ENCODE measurements around the gene BCAR1.

BCAR1 gene

DNA sequence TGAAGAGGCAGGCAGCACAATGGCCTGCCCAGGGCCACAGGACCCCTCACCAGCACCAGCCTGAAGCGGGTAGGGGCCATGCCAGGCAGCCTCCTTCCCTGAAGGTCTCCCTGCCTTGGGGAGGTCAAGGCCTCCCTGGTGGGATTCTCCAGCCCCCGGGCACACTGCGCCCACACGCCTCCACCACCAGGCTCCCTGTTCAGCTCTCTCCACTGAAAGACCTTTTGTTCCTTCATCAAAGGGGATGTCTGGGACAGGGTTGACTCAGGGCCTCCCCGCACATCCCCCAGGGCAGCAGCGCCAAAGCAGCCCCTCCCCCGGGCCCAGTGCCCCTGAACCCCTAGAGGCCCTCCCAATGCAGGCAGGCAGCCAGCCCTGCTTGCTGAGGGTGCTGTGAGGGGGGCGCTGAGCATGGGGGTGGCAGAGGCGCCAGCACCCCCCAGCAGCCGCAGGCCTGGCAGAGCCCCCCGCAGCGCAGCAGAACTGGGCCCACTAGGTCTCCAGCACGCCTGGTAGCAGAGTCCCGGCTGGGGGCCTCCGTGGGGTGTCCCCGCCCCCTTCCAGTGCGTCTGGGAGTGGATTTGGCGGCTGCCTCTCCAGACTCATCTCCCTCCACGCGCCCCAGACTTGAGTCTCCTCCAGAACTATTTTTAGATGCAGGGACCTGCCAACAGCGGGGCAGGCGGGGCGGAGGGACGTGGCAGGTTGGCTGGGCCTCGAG lies 13.1 kb downstream of the BCAR1 start:
- TF ChIP-seq, protein P1, sequence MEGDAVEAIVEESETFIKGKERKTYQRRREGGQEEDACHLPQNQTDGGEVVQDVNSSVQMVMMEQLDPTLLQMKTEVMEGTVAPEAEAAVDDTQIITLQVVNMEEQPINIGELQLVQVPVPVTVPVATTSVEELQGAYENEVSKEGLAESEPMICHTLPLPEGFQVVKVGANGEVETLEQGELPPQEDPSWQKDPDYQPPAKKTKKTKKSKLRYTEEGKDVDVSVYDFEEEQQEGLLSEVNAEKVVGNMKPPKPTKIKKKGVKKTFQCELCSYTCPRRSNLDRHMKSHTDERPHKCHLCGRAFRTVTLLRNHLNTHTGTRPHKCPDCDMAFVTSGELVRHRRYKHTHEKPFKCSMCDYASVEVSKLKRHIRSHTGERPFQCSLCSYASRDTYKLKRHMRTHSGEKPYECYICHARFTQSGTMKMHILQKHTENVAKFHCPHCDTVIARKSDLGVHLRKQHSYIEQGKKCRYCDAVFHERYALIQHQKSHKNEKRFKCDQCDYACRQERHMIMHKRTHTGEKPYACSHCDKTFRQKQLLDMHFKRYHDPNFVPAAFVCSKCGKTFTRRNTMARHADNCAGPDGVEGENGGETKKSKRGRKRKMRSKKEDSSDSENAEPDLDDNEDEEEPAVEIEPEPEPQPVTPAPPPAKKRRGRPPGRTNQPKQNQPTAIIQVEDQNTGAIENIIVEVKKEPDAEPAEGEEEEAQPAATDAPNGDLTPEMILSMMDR (conservative IDR thresholded peaks at IDR 0.05; ENCODE audit: low read depth), result no peak
- ChIA-PET CTCF (interaction anchor here (1.1 kb wide), 1 partner anchor 147 kb away, joined by 3 read pairs; no protein-coding TSS in a partner anchor), POLR2A (ENCODE audit: low non-redundant PET) (no interaction called here)
- peak overlapping the region; percentile 90 for H3K27ac ChIP-seq
- no peak for DNase-seq (ENCODE audit: low spot score)

- CTCF ChIA-PET, result no interaction called here
- no peak for DNase-seq (ENCODE audit: low spot score)
- TF ChIP-seq, protein P1 (conservative IDR thresholded peaks at IDR 0.05; ENCODE audit: low read depth), result no peak
- POLR2A ChIA-PET (ENCODE audit: low non-redundant PET), result no interaction called here
- H3K27ac ChIP-seq, result peak overlapping the region; percentile 90
Observed at GRCh38 chr16:75237398-75238131, 13.9 kb downstream of the BCAR1 start.

GRCh38 chr16:75236736-75237397 lies 14.6 kb downstream of the BCAR1 start:
- DNase-seq (ENCODE audit: low spot score), result no peak
- ChIA-PET CTCF (interaction anchor here (0.5 to 1.0 kb wide), 4 partner anchors 13 to 871 kb away, joined by 3 to 5 read pairs (median 4); no protein-coding TSS in a partner anchor), POLR2A (ENCODE audit: low non-redundant PET) (no interaction called here)
- TF ChIP-seq, protein P1 (conservative IDR thresholded peaks at IDR 0.05; ENCODE audit: low read depth), result no peak
- H3K27ac ChIP-seq, result peak overlapping the region; percentile 90

GRCh38 chr16:75236232-75236631 lies 15.2 kb downstream of the BCAR1 start:
- CTCF ChIA-PET, result interaction anchor here (0.5 to 1.0 kb wide), 3 partner anchors 14 to 871 kb away, joined by 3 to 4 read pairs (median 3); no protein-coding TSS in a partner anchor
- TF ChIP-seq, protein P1 (conservative IDR thresholded peaks at IDR 0.05; ENCODE audit: low read depth), result no peak
- H3K27ac ChIP-seq, result peak overlapping the region; percentile 90
- POLR2A ChIA-PET (ENCODE audit: low non-redundant PET), result no interaction called here
- DNase-seq (ENCODE audit: low spot score), result no peak

DNA sequence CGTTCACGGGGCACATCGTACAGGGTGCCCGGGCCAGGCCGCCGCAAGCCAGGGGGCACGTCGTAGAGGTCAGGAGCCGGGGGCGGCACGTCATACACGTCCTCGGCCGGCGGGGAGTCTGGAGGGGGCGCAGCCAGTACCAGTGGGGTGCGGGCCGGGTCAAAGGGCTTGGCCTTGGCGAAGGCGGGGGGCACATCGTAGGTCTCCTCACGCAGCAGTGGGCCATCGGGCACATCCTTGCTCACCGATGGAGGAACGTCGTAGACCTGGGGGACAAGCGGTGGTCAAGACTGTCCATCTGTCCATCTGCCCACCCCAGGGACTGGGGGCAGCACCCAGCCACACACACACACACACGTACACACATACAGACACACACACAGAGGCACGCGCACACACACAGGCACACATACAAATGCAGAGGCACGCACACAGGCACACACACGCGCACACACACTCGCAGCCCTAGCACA lies 15.7 kb downstream of the BCAR1 start:
- no peak for DNase-seq (ENCODE audit: low spot score)
- TF ChIP-seq, protein P1 (conservative IDR thresholded peaks at IDR 0.05; ENCODE audit: low read depth), result no peak
- peak overlapping the region; percentile 90 for H3K27ac ChIP-seq
- CTCF ChIA-PET, result interaction anchor here (0.8 to 1.0 kb wide), 2 partner anchors 14 to 36 kb away, joined by 3 to 4 read pairs; no protein-coding TSS in a partner anchor
- POLR2A ChIA-PET (ENCODE audit: low non-redundant PET), result interaction anchor here (0.5 to 0.6 kb wide), 2 partner anchors 10 to 17 kb away, joined by 3 read pairs; no protein-coding TSS in a partner anchor

All from RWPE1 (cell line).